GM23338 (cell line): ENCODE results near the gene LYZL4.

Source experiments
- EZH2 ChIP-seq: fragments of 200-600 bp; sonication (generic); IDR thresholded peaks from one replicate; pipeline ENCODE4 v1.8.0; 2017; ENCODE audit warnings: antibody characterized with exemption, mild to moderate bottlenecking, low read depth; ENCODE audit not compliant: unreplicated experiment
- EZH2phosphoT487 ChIP-seq: fragments of 200-600 bp; sonication (generic); IDR thresholded peaks from one replicate; pipeline ENCODE4 v1.8.1; 2018; ENCODE audit warnings: antibody characterized with exemption; ENCODE audit not compliant: unreplicated experiment
- JUNB ChIP-seq: IDR thresholded peaks from one replicate; pipeline ENCODE4 v1.6.1; 2016; ENCODE audit warnings: antibody characterized with exemption; ENCODE audit not compliant: unreplicated experiment
- POLR2AphosphoS5 ChIP-seq: IDR thresholded peaks from 2 replicates; pipeline ENCODE4 v1.6.1; 2016; ENCODE audit warnings: antibody characterized with exemption, low read depth
- ZNF114 ChIP-seq: fragments of 250-450 bp; sonication (Bioruptor Pico); IDR thresholded peaks from 2 replicates; pipeline ENCODE4 v1.5.0; 2020; ENCODE audit warnings: mild to moderate bottlenecking, moderate library complexity
- TF ChIP-seq, protein P1 (sequence below), 2 experiments: fragments of 200-600 bp in 1 of 2; sonication (generic) in 1 of 2; conservative IDR thresholded peaks; 2 replicates each; pipeline versions ENCODE4 v1.5.1 to v1.6.1; 2016 to 2017; ENCODE audit warnings: antibody characterized with exemption in 2 of 2, low read depth in 2 of 2, mild to moderate bottlenecking in 2 of 2, moderate library complexity in 1 of 2
- TF ChIP-seq, protein P2 (sequence below): IDR thresholded peaks from one replicate; pipeline ENCODE4 v1.6.1; 2018; ENCODE audit warnings: antibody characterized with exemption; ENCODE audit not compliant: unreplicated experiment

DNA sequence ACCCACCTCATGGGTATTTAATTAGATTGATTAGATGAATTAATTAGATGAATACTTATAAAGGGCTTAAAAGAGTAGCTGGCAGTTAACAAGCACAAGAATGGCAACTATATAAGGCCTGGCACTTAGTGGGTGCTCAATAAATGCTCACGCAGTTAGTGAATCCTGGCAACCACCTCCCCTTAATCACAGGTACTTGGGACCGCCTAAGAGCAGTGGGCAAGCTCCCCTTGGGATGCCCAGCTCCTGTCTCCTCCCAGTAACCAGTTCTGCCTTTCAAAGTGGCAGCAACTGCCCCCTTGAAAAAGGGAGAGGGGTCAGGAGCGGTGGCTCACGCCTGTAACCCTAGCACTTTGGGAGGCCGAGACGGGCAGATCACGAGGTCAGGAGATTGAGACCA lies 4.6 kb downstream of the LYZL4 start:
- TF ChIP-seq, protein P1, sequence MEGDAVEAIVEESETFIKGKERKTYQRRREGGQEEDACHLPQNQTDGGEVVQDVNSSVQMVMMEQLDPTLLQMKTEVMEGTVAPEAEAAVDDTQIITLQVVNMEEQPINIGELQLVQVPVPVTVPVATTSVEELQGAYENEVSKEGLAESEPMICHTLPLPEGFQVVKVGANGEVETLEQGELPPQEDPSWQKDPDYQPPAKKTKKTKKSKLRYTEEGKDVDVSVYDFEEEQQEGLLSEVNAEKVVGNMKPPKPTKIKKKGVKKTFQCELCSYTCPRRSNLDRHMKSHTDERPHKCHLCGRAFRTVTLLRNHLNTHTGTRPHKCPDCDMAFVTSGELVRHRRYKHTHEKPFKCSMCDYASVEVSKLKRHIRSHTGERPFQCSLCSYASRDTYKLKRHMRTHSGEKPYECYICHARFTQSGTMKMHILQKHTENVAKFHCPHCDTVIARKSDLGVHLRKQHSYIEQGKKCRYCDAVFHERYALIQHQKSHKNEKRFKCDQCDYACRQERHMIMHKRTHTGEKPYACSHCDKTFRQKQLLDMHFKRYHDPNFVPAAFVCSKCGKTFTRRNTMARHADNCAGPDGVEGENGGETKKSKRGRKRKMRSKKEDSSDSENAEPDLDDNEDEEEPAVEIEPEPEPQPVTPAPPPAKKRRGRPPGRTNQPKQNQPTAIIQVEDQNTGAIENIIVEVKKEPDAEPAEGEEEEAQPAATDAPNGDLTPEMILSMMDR (conservative IDR thresholded peaks at IDR 0.05; ENCODE audit: low read depth in 2 of 2) = no peak
- TF ChIP-seq POLR2AphosphoS5 (no peak), JUNB (no peak), ZNF114 (CRISPR knock-in tag) (no peak), EZH2phosphoT487 (no peak), EZH2 (no peak)
- TF ChIP-seq, protein P2, sequence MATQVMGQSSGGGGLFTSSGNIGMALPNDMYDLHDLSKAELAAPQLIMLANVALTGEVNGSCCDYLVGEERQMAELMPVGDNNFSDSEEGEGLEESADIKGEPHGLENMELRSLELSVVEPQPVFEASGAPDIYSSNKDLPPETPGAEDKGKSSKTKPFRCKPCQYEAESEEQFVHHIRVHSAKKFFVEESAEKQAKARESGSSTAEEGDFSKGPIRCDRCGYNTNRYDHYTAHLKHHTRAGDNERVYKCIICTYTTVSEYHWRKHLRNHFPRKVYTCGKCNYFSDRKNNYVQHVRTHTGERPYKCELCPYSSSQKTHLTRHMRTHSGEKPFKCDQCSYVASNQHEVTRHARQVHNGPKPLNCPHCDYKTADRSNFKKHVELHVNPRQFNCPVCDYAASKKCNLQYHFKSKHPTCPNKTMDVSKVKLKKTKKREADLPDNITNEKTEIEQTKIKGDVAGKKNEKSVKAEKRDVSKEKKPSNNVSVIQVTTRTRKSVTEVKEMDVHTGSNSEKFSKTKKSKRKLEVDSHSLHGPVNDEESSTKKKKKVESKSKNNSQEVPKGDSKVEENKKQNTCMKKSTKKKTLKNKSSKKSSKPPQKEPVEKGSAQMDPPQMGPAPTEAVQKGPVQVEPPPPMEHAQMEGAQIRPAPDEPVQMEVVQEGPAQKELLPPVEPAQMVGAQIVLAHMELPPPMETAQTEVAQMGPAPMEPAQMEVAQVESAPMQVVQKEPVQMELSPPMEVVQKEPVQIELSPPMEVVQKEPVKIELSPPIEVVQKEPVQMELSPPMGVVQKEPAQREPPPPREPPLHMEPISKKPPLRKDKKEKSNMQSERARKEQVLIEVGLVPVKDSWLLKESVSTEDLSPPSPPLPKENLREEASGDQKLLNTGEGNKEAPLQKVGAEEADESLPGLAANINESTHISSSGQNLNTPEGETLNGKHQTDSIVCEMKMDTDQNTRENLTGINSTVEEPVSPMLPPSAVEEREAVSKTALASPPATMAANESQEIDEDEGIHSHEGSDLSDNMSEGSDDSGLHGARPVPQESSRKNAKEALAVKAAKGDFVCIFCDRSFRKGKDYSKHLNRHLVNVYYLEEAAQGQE = no peak
